GM19395 (cell line): Measurements from ENCODE around the gene CCDC102A.
"Not testable (repeated sequence)": the region's sequence is repeated elsewhere in the genome, so short reads cannot be mapped to it uniquely, and the experiment has no call there.

Experiments
- ATAC-seq: cut with Tn5 transposase; IDR thresholded peaks from one replicate; pipeline ENCODE4 v1.9.1; 2021; ENCODE audit warnings: mild to moderate bottlenecking, moderate library complexity; ENCODE audit not compliant: unreplicated experiment

CCDC102A gene

DNA sequence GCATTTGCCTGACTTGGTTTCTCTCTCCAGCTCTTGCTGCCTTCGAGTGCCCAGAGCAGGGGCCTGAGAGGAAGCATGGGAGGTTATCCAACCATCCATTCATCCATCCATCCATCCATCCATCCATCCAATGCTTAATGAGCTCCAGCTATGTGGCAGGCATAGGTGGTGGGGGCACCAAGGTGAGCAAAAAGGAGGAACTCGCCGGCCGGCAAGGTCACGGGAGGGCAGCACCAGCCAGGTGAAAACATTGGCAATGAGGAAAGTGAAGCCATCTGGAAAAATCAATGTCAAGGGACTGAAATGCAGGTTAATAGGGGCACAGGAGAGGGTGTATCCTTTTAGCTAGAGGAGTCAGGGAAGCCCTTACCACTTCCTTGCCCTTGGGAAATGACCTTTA is 31.9 kb downstream of the CCDC102A start:
- no peak for ATAC-seq

DNA sequence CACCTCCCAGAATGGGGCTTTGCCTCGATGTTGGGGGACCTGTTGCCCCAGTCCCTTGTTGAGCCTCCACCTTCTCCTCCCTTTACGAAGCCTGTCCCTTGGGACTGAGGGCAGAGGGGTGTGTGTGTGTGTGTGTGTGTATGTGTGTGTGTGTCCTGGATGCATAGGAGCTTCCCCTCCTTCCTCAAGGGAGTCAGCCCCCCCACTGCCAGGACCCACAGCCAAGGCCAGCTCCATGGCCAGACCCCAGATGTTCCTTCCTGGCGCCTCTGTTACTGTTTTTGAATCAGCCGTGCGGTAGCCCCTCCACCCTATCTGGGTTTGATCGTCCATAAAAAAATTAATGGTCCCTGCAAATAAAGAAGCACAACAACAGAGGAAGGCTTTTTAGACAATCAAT is 32.4 kb downstream of the CCDC102A start:
- ATAC-seq, result no peak

DNA sequence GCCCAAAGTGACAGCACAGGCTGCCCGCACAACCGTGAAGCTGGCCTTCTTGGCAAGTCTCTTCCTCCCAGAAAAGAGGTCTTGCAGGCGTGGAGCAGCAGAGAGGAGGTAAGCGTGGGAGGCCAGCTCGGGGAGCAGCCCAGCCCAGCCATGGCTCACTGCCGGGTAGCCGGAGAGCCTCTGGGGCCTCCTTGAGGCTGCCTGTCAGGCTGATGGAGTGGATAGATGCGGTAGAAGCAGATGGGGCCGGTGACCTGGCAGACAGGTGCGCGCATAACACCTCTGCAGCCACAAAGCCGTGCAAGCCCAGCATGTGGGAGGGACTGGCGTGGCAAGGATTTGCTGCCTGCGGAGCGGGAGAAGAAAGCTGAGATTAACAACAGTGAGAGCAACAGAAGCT is 33.0 kb downstream of the CCDC102A start:
- no peak for ATAC-seq

DNA sequence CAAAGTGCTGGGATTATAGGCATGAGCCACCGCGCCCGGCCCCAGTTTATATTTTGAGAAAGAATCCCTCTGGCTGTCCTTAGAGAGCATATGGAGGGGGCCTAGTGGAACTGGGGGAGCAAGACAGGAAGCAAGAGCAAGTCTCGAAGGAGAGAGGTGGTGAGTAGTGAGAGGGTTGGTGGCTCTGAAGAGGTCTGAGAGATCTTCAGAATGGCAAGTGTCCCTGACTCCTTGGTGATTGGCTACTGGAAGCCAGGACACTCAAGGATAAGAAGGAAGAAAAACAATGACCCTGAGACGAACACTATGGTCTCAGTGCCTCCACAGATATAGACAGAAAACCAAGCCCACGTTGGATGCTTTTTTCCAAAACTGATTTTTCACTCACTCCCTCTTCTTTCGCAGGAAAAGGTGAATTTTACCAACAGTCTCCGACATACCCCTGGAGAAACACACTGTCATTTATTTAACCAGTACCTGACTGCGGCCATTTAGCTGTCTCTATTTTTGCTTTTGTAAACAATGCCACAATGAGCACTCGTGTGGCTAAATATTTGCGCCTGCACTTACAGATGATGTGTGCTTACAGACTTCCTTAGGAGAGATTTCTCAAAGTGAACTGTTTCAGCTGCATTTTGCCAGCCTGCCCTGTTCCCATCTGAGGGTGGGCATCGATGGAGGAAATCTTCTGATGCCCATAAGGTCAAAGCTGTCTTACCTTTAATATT is 34.2 kb downstream of the CCDC102A start:
- ATAC-seq, result no peak

DNA sequence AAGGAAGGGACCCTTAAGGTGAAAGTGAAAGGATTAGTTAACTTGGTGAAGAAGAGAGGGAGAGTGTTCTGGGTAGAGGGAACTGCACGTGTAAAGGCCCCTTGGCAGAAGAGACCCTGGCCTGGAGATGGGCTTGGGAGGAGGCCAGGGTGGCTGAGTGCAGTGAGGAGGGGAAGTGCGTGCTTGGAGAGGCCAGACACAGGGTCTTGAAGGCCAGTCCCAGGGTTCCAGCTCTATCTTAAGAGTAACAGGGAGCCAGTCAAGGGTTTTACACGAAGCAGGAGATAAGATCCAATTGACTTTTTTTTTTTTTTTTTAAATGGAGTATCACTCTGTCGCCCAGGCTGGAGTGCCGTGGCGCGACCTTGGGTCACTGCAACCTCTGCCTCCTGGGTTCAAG is 34.9 kb downstream of the CCDC102A start:
- ATAC-seq, result no peak

DNA sequence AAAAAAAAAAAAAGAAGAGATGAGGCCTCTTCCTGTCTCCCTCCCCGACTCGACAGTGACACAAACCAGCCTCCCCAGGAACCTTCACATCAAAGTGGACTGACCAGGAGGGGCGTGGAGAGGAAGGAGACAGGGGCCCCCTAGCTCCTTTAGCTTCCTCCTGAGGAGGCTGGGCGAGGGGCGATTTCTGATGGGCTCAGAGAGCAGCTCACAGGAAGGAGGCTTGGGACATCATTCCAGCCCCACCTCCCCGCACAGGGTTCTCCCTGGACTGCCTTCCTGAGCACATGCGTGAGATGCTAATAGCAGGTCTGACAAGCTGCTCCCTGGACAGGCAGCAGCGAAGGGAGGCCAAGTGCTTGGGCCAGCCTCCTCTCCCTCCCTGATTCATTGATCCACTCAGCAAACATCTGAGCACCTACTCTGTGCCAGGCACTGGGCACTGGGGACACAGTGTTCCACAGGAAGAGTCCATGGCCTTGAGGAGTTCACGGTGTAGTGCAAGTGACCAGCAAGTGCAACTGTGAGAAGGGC is 35.7 kb downstream of the CCDC102A start:
- no peak for ATAC-seq

DNA sequence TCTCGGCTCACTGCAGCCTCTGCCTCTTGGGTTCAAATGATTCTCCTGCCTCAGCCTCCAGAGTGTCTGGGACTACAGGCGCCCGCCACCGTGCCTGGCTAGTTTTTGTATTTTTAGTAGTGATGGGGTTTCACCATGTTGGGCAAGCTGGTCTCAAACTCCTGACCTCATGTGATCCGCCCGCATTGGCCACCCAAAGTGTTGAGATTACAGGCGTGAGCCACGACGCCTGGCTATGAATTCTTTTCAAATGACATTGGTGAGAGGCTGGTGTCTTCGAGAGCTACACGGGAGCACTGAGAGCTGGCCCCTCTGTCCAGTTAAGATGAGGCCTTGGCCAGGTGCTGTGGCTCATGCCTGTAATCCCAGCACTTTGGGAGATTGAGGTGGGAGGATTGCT is 36.4 kb downstream of the CCDC102A start:
- not testable (repeated sequence) for ATAC-seq

DNA sequence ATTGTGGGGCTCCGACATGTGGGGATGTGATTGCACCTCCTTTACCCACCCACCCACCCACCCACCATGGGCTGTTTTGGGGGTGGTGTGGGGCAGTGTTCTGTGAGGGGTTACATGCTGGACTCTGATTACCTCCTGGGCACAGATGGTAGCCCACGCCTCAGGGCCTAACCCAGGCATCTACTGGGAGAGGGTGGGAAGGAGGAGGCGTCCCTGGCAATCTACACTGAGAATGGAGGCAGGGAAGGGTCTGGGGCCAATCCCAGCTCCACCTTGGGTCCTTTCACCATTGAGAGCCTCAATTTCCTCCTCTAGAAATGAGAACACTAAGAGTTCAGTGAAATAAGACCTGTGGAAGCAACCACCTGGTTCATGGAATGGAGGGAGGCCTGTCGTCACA is 38.3 kb downstream of the CCDC102A start:
- no peak for ATAC-seq

DNA sequence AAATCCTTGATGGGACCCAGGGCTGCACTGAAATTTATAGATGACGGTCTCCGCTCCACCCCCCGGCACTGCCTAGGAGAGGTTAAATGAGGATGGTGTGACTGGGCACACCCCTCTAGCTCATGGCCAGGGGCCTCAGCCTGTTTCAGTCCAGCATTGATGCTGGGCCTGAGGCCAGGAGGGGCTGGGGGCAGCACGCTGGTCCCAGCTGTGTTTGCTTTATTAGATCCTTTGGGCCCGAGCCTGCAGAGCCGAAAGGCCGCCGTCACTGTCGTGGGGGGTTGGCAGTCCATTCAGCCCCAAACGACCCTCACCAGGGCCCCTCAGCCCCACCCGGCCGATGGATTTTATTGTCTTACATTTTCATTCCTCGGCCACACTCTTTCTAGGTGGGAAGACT is 39.2 kb downstream of the CCDC102A start:
- no peak for ATAC-seq

DNA sequence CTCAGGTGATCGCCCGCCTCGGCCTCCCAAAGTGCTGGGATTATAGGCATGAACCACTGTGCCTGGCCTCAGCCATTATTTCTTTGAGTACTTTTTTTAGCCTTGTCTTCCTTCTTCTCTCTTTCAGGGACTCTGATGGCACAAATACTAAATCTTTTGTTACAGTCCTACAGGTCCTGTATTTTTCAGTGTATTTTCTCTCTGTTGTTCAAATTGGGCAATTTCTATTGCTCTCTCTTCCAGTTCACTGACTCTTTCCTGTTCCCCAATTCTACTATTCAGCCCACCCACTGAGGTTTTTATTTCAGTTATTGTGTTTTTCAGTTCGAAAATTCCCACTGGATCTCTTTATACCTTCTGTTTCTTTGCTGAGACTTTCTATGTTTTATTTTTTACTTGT is 42.6 kb downstream of the CCDC102A start:
- ATAC-seq, result no peak

DNA sequence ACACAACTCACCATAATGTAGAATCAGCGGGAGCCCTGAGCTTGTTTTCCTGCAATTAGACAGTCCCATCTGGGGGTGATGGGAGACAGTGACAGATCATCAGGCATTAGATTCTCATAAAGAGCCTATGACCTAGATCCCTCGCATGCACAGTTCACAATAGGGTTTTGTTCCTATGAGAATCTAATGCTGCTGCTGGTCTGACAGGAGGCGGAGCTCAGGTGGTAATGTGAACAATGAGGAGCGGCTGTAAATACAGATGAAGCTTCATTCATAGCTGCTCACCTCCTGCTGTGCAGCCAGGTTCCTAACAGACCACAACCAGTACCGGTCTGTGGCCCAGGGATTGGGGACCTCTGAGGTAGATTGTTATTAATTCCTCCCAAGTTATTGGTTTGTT is 47.1 kb downstream of the CCDC102A start:
- no peak for ATAC-seq

DNA sequence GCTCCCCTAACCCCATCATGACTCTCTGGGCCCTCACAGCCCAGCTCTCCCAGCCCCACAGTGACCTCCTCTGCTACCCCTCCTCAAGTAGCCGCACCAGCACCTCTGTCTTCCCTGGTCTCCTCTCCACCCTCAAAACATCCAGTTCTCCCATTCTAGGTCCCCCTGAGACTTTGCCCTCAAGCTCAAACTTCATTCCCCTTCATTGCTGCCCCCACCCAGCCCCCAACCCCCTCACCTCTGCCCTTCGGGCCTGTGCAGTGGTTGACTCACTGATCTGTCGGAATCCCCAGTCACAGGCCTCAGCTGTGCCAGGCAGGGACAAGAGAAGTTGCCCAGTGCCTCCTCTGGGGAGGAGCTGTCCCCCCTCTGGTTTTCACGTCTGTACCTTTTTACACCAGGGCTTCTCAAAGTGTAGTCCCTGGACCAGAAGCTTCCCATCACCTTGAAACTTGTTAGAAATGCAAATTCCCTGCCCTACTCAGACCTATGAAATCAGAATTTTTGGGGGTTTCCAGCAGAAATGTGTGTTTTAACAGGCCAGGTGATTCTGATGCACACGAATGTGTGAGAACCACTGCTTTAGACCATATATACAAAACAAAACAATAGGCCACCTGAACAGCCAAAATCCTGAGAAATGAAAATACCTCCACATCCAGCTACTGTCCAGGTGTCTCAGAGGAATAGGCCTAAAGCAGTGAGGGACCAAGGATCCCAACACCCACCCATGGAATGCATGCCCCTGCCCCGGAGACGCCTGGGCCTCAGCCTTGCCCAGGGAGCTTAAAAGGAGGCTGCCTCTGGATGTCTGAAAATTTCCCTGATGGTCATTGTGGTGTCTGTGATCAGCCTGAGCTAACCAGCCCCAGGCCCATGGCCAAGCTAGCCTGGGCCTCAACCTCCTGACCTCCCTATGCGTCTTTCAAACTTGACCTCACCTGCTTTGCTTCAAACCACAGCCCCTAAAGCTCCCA is 49.2 kb downstream of the CCDC102A start:
- ATAC-seq, result no peak

DNA sequence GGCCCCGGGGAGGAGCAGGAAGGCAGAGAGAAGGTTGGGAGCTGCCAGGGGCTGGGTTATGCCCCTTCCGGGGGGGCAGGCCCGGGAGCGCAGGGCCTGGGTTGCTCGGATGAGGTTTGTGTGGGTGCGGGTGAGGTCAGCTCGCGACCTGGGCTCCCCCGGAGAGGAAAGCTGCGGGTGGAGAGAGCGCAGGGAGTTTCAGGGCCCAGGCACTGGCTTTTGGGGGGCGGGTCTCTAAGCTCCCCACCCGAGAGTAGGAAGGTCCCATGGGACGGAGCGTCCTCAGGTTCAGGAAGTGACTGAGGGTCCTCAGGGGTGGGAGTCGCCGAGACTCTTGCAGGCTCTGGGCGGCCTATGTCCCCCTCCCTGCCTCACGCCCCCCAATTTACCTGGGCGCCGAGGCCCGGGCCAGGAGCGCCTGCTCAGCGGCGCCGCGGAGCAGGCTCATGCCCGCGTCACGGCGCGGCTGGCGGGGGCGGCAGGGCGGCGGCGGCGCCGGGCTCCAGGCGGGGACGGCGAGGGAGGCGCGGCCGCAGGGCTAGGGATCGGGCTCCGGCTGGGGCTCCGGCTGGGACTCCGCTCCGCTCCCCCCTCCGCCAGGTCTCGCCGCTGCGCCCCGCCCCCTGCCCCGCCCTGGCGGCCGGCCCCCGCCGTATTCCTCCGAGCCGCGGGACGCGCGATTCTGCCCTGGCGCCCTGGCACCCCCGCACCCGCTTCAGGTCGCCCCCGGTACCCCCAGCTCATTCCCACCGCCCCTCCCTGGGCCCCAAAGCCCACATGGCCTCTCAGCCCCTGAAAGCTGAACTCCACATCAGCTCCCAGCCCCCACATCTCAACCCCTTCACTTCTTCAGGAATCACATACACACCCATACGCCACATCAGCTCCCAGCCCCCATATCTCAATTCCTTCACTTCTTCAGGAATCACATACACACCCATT is 50.2 kb downstream of the CCDC102A start, which contains the start of gene DOK4:
Gene DOK4 (minus strand): TSS at position 578 of the 942 bp plus-strand sequence. CDS start 6,986 bp downstream, outside the sequence.
- ATAC-seq, result peak; percentile 82

DNA sequence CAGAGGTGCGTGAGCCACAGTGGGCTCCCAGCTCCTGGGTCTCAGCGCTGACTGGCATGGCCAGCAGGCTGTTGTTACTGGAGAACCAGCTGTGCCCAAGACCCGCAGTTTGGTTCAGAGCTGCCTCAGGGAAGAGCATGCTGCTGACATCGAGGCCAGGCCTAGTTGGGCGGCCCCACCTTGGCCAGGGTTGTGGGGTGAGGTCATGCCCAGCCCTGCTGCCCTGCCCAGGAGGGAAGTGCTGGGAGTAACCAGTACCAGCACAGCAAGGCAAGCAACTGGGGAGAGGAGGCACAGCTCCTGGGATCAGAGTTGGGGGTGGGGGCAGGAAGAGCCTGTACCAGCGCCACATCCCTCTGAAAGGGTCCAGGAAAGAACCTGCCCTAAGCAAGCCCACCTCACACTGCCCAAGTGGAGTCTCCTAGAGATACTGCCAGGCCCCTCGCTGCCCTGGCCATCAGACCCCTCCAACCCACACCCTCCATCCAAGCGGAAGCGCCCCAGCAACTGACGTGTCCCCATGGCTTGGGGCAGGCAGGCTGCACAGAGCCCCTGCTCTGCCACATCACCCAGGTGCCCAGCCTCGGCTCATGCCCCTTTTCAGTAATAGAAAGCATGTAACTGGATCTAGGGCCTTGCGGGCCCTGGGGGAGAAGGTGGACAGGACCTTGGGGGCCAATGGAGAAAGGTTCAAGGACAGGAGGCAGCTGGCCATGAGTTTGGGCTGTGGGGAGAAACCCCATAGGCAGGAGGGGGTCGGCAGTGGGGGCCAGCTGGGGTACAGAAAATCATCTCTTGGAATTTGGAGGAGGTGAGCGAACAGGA is 51.1 kb downstream of the CCDC102A start:
- ATAC-seq, result no peak

DNA sequence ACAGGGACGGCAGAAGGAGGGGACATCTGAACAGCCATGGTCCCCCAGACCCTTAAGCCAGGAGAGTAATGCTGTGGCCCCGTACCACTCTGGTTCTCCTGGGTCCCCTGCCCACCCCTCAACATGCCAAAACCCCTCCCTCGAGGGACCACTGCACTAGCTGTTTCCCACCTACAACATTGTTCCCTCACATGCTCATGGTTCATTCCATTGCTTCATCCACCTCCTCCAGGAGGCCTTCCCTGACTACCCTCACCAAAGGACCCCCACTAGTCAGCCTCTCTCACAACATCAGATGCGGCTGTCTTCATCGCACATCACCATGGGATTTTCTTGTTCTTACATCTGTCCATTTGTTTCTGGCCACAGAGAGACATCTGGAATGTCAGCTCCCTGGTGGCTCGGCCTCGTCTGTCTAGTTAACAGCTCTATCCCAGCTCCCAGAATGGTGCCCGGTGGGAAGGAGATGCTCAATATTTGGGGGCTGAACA is 51.8 kb downstream of the CCDC102A start:
- ATAC-seq, result no peak

DNA sequence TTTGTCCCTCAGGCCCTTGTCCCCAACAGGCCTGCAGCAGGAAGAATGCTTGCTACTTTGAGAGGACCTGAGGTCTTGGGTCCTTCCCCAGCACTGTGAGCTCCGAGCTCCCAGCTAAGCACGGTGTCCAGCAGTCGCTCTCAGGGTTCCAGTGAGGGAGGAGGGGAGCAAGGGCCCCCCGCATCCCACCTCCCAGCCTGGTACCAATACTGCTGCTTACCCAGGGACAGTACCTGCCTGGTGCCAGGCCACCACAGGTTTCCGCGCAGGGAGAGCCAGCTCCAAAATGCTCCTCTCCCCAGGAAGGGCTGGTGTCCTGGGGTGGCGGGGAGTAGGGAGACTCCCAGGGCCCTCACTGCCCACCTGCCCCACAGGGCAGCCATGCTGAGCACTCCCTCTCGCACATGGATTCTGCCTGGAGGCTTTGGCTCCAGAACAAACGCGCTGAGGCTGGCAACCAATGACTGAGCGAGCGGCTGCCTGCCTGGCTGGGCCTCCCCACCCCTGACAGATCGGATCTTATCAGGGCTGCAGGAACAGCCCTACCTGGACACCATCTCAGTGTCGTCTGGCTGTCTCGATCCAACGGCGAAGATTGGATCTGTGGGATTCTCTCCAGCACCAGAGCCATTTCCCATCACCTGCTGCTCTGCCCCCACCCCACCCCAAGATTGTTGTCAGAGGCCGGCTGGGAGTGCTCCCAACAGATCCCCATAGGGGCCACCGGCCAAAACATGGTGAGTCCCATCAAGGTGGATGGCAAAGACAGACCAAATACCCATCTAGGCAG is 52.5 kb downstream of the CCDC102A start:
- ATAC-seq, result no peak

DNA sequence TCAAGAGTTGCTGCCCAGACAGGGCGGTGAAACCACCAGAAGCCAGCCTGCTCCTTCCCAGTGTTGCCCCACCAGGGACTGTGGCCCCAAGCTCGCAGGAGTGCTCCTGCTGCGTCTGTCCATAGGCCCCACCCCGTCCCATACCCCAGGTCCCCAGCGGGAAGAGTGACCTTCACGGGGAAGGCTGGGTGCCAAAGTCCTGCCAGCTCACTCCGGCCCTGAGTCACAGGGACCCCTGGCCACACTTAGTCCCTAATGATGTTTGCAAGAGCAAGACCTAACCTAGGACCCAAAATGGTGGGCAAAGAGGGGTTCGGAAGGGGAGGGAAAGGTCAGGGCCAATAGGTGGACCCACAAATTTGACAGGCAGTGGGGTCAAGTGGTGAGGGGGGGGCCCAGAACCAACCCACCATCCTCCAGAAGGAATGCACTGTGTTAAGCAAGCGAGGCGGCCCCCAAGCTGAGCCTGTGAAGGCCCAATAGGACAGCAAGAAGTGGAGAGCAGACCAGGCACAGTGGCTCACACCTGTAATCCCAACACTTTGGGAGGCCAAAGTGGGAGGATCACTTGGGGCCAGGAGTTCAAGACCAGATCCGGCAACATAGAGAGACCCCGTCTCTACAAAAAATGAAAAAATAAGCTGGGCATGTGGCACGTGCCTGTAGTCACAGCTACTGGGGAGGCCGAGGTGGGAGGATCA is 53.4 kb downstream of the CCDC102A start:
- ATAC-seq, result no peak

DNA sequence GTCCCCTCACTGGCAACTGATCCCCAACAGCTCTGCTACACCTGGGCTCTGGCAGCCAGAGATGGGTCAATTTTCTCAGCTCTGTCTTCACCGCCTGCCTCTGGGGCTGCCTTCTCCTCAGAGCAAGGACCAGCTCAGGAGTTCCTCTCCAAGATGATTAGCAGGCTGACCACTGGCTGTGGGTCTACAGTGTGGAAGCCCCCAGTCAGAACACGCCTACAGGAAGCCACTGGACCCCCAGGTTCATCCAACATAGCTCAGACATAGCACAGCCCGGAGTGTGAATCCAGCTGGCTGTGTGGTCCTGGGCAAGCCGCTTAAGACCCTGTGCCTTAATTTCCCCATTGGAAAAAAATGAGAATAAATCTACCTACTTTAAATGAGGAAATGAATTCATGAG is 55.0 kb downstream of the CCDC102A start:
- no peak for ATAC-seq
